OCI-LY7 (cell line): ENCODE measurements around the gene NXN.

Experiments
- EZH2phosphoT487 ChIP-seq: fragments of 200-600 bp; sonication (generic); IDR thresholded peaks from 2 replicates; pipeline ENCODE4 v1.6.1; 2018; ENCODE audit warnings: low read depth, borderline replicate concordance, mild to moderate bottlenecking, mixed run types, antibody characterized with exemption, low read length, moderate library complexity, mixed read lengths
- TF ChIP-seq, protein P1 (sequence below): fragments of 200-600 bp; sonication (generic); conservative IDR thresholded peaks from 2 replicates; pipeline ENCODE4 v1.5.1; 2014; ENCODE audit warnings: mild to moderate bottlenecking, antibody characterized with exemption, low read length, moderate library complexity, mixed read lengths

DNA sequence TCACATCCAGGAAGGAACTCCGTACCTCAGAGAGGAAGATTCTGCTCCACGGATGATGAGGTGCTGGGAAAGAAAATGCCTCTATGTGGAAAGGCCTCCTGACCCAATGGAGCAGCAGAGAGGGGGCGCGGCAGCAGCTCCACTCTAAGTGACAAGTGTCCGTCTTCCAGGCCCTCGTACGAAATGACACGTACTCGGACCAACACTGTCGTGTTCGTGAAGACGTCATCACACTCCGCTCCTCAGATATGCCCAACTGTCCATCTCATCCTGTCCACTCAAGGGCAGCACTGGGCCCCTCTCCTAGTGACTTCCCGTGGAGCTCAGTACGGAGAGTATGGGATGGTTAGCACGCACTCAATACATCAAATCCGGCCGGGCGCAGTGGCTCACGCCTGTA lies 165.2 kb downstream of the NXN start:
- TF ChIP-seq EZH2phosphoT487 = no peak
- TF ChIP-seq, protein P1, sequence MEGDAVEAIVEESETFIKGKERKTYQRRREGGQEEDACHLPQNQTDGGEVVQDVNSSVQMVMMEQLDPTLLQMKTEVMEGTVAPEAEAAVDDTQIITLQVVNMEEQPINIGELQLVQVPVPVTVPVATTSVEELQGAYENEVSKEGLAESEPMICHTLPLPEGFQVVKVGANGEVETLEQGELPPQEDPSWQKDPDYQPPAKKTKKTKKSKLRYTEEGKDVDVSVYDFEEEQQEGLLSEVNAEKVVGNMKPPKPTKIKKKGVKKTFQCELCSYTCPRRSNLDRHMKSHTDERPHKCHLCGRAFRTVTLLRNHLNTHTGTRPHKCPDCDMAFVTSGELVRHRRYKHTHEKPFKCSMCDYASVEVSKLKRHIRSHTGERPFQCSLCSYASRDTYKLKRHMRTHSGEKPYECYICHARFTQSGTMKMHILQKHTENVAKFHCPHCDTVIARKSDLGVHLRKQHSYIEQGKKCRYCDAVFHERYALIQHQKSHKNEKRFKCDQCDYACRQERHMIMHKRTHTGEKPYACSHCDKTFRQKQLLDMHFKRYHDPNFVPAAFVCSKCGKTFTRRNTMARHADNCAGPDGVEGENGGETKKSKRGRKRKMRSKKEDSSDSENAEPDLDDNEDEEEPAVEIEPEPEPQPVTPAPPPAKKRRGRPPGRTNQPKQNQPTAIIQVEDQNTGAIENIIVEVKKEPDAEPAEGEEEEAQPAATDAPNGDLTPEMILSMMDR = no peak
